Psoas muscle (tissue), 8 donors: ENCODE results near the gene UMODL1. TPM values are rescaled to one million over a fixed set of nuclear protein-coding genes. Genes with fewer than 3 reads are reported as not detected.
A peak's percentile ranks its signal among the peaks of the same experiment; 100 is the strongest.

Experiments
- ATAC-seq, 4 donors: fragments of 200-7000 bp; cut with Tn5 transposase; one replicate each; pipeline ENCODE4 v1.9.1; 2020; ENCODE audit warnings: moderate library complexity in 3 of 4, mild to moderate bottlenecking in 2 of 4
- DNase-seq, 2 donors: peaks; one replicate each; pipeline ENCODE4 v3.0.0-alpha.2; 2020
- H3K27ac ChIP-seq: fragments of 200-600 bp; one replicate; pipeline ENCODE4 v1.8.0; 2022
- H3K27me3 ChIP-seq, 3 donors: fragments of 200-600 bp in 1 of 3; one replicate each; pipeline versions ENCODE4 v1.6.1 to v1.8.0; 2013 to 2022; ENCODE audit warnings: low read length in 2 of 3, mild to moderate bottlenecking in 2 of 3, moderate library complexity in 1 of 3; ENCODE audit not compliant: insufficient read depth in 3 of 3
- H3K36me3 ChIP-seq, 2 donors: fragments of 200-600 bp in 1 of 2; one replicate each; pipeline versions ENCODE4 v1.6.1 to v1.8.0; 2013 to 2022; ENCODE audit warnings: low read depth in 1 of 2, mild to moderate bottlenecking in 1 of 2, moderate library complexity in 1 of 2; ENCODE audit not compliant: insufficient read depth in 1 of 2
- H3K4me1 ChIP-seq: fragments of 200-600 bp; one replicate; pipeline ENCODE4 v1.8.0; 2022
- H3K4me3 ChIP-seq: fragments of 200-600 bp; one replicate; pipeline ENCODE4 v1.8.0; 2022; ENCODE audit warnings: mild to moderate bottlenecking
- H3K9me3 ChIP-seq: fragments of 200-600 bp; one replicate; pipeline ENCODE4 v1.8.0; 2022
- CTCF ChIP-seq: fragments of 200-600 bp; IDR thresholded peaks from one replicate; pipeline ENCODE4 v1.8.0; 2022; ENCODE audit warnings: antibody characterized with exemption
- WGBS, 3 donors: extraction: QIAGEN DNeasy Blood & Tissue Kit; methylation state at CpG; one replicate each; pipeline versions ENCODE4 v1.1.6 to v1.1.7; 2013; 5-methylcytosine and 5-hydroxymethylcytosine counted together
- intact Hi-C, 2 donors: fragments of 100-400 bp; cut with DNase I; formaldehyde crosslinking; loops; one replicate each; pipeline versions ENCODE4 v1.11.0 to v1.14.2; 2022
- polyA plus RNA-seq, 3 donors: library from polyadenylated mRNA; stranded (reverse); fragments of 200-250 nt; gene quantifications; one replicate each; pipeline ENCODE4 v1.2.3, GENCODE V29; 2013
- total RNA-seq, 4 donors: library from RNA; stranded (reverse); fragmentation: NEBNext Ultra II Directional in 2 of 4; extraction: Animal tissue kit (Norgen Biotek cat#: 25700) in 2 of 4; gene quantifications; one replicate each; pipeline versions ENCODE4 v1.2.1 to v1.2.4, GENCODE V29; 2021 to 2023
- donor health status: healthy with polysubstance abuse.
- donor health status: DM: no; HTN: no; CAD: no; lungs with moderate emphysema.
- donor health status: Bipolar disorder and iron deficiency.
- donor health status: healthy.
- donor health status: DM: yes; HTN: yes; CAD: no.
- donor health status: DM: no; HTN: no; CAD: no.
- donor health status: DM: no; HTN: no; CAD: no.
- donor health status: DM: yes; HTN: yes; CAD: no.

The UMODL1 gene
- total and polyA plus RNA-seq, 7 donors = not detected

- no peak overlapping the region for H3K27ac ChIP-seq
- no peak for TF ChIP-seq CTCF
- no peak for ATAC-seq
- H3K36me3 ChIP-seq = no peaks in the 10 kb centered on the region
- no peaks in the 10 kb centered on the region for H3K9me3 ChIP-seq
- no peak overlapping the region for H3K4me3 ChIP-seq
- intact Hi-C loops = no loop called here
- 37% methylated on average over 4 of the region's 4 CpGs for WGBS, 3 donors
- H3K4me1 ChIP-seq = no peaks in the 10 kb centered on the region
- H3K27me3 ChIP-seq = peaks cover 0 to 14% (median 11%) of the 10 kb centered on the region in 3 donors
- no peak for DNase-seq
These were observed 7.9 kb upstream of the UMODL1 start for GRCh38 chr21:42063191-42063570.

GRCh38 chr21:42063571-42064521, 7.3 kb upstream of the UMODL1 start:
- intact Hi-C loops = no loop called here
- DNase-seq (no peak), ATAC-seq (no peak)
- Histone ChIP-seq H3K27me3 (peaks cover 0 to 19% (median 11%) of the 10 kb centered on the region in 3 donors), H3K4me3 (no peak overlapping the region), H3K9me3 (no peaks in the 10 kb centered on the region), H3K4me1 (no peaks in the 10 kb centered on the region), H3K36me3 (no peaks in the 10 kb centered on the region), H3K27ac (no peak overlapping the region)
- WGBS, 3 donors = 55 to 60% (median 60%) methylated on average over 28 of the region's 28 CpGs
- no peak for TF ChIP-seq CTCF

- Histone ChIP-seq H3K27ac (no peak overlapping the region), H3K27me3 (peaks cover 0 to 34% (median 11%) of the 10 kb centered on the region in 3 donors), H3K4me1 (no peaks in the 10 kb centered on the region), H3K4me3 (no peak overlapping the region), H3K36me3 (no peaks in the 10 kb centered on the region), H3K9me3 (no peaks in the 10 kb centered on the region)
- no peak for DNase-seq
- no peak for ATAC-seq
- 70 to 76% (median 70%) methylated on average over 4 of the region's 4 CpGs for WGBS, 3 donors
- TF ChIP-seq CTCF = no peak
- intact Hi-C loops = no loop called here
These were observed 4.6 kb upstream of the UMODL1 start for GRCh38 chr21:42066521-42066920.

GRCh38 chr21:42067531-42068255, 3.4 kb upstream of the UMODL1 start:
- ATAC-seq = no peak
- WGBS, 3 donors = 76 to 80% (median 79%) methylated on average over 30 of the region's 30 CpGs
- Histone ChIP-seq H3K4me1 (no peaks in the 10 kb centered on the region), H3K36me3 (no peaks in the 10 kb centered on the region), H3K9me3 (no peaks in the 10 kb centered on the region), H3K27me3 (peaks cover 0 to 25% (median 9%) of the 10 kb centered on the region in 3 donors), H3K4me3 (no peak overlapping the region), H3K27ac (no peak overlapping the region)
- DNase-seq = peak in 1 of 2 donors; percentile 6
- TF ChIP-seq CTCF = no peak
- intact Hi-C loops = no loop called here
